Measurements from ENCODE around the gene PTPRN2. TPM values are rescaled to one million over a fixed set of nuclear protein-coding genes. Genes with fewer than 3 reads are reported as not detected.

The PTPRN2 gene
- total and polyA plus RNA-seq, 7 donors: 0.47 to 0.82 (median 0.51) TPM

DNA sequence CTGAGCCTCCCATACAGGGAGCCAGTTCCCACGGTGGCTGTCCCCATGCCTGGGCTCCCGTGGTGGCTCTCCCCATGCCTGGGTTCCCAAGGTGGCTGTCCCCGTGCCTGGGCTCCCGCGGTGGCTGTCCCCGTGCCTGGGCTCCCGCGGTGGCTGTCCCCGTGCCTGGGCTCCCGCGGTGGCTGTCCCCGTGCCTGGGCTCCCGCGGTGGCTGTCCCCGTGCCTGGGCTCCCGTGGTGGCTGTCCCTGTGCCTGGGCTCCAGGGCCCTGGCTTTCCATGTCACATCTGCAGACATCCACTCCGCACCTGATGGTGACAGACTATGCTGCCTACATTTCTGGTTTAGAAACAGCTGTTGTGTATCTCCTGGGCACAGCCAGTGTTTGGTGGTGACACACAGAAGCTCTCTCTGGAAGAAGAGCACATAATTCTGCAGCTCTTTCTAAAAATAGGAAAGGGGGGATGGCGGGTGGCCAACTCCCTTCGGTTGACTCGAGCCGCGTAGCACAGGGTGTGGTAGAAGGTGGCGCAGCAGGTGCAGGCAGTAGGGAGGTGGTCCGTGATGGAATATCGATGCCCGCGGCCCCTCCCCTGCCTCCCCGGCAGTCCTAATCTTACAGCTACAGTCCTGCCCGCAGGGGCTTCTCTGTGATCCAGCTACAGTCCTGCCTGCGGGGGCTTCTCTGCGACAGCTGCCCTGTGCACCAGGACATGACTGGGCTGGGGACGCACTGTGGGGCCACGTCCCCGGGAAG is 999.6 kb downstream of the PTPRN2 start:
- no peak overlapping the region for H3K27ac ChIP-seq
- TF ChIP-seq, protein P1, sequence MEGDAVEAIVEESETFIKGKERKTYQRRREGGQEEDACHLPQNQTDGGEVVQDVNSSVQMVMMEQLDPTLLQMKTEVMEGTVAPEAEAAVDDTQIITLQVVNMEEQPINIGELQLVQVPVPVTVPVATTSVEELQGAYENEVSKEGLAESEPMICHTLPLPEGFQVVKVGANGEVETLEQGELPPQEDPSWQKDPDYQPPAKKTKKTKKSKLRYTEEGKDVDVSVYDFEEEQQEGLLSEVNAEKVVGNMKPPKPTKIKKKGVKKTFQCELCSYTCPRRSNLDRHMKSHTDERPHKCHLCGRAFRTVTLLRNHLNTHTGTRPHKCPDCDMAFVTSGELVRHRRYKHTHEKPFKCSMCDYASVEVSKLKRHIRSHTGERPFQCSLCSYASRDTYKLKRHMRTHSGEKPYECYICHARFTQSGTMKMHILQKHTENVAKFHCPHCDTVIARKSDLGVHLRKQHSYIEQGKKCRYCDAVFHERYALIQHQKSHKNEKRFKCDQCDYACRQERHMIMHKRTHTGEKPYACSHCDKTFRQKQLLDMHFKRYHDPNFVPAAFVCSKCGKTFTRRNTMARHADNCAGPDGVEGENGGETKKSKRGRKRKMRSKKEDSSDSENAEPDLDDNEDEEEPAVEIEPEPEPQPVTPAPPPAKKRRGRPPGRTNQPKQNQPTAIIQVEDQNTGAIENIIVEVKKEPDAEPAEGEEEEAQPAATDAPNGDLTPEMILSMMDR (IDR thresholded peaks at IDR 0.05): no peak
- no peaks in the 10 kb centered on the region for H3K4me1 ChIP-seq
- DNase-seq (no peak), ATAC-seq (no peak)
- intact Hi-C loops (cut with DNase I): no loop called here
- no peaks in the 10 kb centered on the region for H3K36me3 ChIP-seq (ENCODE audit: insufficient read depth in 1 of 2, low read depth in 1 of 2)
- no peaks in the 10 kb centered on the region for H3K9me3 ChIP-seq
- peaks cover 0 to 25% (median 7%) of the 10 kb centered on the region in 3 donors for H3K27me3 ChIP-seq (ENCODE audit: insufficient read depth in 3 of 3, low read length in 2 of 3)
- H3K4me3 ChIP-seq: no peak overlapping the region
- 53 to 60% (median 56%) methylated on average over 27 to 34 of the region's 34 CpGs for WGBS, 3 donors

DNA sequence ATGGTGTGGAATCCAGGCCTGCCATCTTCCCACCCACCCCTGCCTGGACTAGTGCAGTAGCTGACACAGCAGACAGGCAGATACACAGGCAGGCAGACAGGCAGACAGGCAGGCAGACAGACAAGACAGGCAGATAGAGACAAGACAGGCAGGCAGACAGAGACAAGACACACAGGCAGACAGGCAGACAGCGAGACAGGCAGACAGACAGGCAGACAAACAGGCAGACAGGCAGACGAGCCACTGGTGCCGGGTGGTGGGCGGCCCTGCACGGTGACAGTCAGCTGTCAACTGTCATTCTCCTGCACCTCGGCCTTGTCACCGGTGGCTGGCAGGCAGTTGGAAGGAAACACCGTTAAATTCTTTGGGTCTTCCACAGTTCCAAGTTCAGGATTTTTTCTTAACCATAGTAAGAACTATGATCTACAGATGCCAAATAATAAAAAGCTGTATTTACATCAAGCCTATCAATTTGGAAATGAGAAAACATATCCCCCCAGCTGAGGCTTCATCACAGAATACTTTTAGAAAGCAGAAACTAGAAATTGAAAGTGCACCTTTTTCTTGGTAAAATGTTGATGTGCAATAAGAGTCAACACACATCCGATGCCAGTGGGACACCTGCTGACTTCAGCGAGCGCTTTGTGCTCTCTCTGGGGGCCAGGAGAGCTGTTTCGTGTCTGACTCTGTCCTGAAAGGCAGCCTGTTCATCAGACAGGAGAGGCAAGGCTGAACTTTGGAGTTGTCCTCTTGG is 1000.4 kb downstream of the PTPRN2 start:
- DNase-seq (no peak), ATAC-seq (no peak)
- Histone ChIP-seq H3K27ac (no peak overlapping the region), H3K4me1 (no peaks in the 10 kb centered on the region), H3K36me3 (ENCODE audit: insufficient read depth in 1 of 2, low read depth in 1 of 2) (no peaks in the 10 kb centered on the region), H3K27me3 (ENCODE audit: insufficient read depth in 3 of 3, low read length in 2 of 3) (peaks cover 0 to 25% (median 7%) of the 10 kb centered on the region in 3 donors), H3K9me3 (no peaks in the 10 kb centered on the region), H3K4me3 (no peak overlapping the region)
- TF ChIP-seq, protein P1 (IDR thresholded peaks at IDR 0.05): no peak
- intact Hi-C loops (cut with DNase I): no loop called here
- 49 to 57% (median 54%) methylated on average over 12 of the region's 12 CpGs for WGBS, 3 donors

DNA sequence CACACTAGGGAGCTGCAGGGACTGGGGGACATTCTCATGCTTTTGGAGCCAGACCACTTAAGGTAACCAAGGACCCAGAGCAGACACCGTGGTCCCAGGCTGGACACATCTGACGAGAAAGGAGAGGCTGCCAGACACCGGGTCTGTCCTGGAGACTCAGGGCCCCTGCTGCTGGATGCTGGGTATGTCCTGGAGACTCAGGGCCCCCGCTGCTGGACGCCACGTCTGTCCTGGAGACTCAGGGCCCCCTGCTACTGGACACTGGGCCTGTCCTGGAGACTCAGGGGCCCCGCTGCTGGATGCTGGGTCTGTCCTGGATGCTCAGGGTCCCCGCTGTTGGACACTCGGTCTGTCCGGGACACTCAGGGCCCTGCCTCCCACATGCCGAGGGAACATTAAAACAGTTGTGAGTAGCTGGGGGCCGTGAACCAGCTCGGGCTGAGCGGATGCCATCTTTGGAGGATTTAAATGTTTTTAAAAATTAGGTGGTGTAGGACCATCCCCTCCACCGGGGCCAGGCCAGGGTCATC is 1001.1 kb downstream of the PTPRN2 start:
- Histone ChIP-seq H3K4me1 (no peaks in the 10 kb centered on the region), H3K27ac (no peak overlapping the region), H3K9me3 (no peaks in the 10 kb centered on the region), H3K36me3 (ENCODE audit: insufficient read depth in 1 of 2, low read depth in 1 of 2) (no peaks in the 10 kb centered on the region), H3K4me3 (no peak overlapping the region), H3K27me3 (ENCODE audit: insufficient read depth in 3 of 3, low read length in 2 of 3) (peaks cover 0 to 33% (median 7%) of the 10 kb centered on the region in 3 donors)
- ATAC-seq (no peak), DNase-seq (no peak)
- 83 to 89% (median 85%) methylated on average over 15 of the region's 15 CpGs for WGBS, 3 donors
- intact Hi-C loops (cut with DNase I): no loop called here
- TF ChIP-seq, protein P1 (IDR thresholded peaks at IDR 0.05): no peak

DNA sequence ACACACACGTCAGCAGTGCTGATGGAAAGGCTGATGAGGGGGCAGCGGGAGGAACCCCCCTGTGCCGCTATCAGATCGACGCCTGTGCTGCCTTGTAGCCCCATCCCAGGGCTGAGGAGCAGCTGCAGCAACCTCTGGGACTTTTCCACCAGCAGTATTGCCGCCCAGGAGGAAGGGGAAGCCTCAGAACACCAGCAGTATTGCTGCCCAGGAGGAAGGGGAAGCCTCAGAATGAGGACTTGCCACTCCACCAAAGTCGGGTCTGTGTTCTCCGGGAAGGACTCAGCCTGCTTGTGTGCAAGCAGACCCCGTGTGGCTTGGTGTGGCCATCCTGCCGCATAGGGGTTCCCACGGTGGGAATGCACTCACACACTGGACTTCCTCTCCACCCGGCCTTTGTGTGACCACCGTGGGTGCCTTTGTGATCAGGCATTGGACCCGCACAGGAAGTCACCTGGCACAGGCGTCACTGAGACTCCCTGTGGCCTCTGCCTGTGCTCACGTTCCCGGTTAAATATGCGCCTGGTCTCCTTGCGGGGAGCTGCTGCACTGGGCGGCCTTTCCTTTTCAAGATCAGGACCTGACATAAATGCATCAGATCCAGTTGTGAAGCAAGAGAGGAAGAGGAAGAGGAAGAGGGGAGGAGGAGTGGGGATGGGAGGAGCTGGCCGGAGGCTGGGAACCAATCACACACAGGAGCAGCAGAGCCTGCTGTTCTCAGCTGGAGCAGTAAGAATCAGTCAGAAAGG is 1002.3 kb downstream of the PTPRN2 start:
- intact Hi-C loops (cut with DNase I): no loop called here
- ATAC-seq (no peak), DNase-seq (no peak)
- Histone ChIP-seq H3K4me1 (no peaks in the 10 kb centered on the region), H3K27me3 (ENCODE audit: insufficient read depth in 3 of 3, low read length in 2 of 3) (peaks cover 0 to 38% (median 7%) of the 10 kb centered on the region in 3 donors), H3K27ac (no peak overlapping the region), H3K36me3 (ENCODE audit: insufficient read depth in 1 of 2, low read depth in 1 of 2) (no peaks in the 10 kb centered on the region), H3K9me3 (no peaks in the 10 kb centered on the region), H3K4me3 (no peak overlapping the region)
- TF ChIP-seq, protein P1 (IDR thresholded peaks at IDR 0.05): no peak
- WGBS, 3 donors: 51 to 59% (median 59%) methylated on average over 21 of the region's 21 CpGs

All from psoas muscle (tissue), 8 donors.